Left ventricle myocardium superior (tissue), 1 donor: ENCODE data around the gene MTFR1L. TPM values are rescaled to one million over a fixed set of nuclear protein-coding genes. Genes with fewer than 3 reads are reported as not detected.

Experiments
- ATAC-seq: fragments of 200-7000 bp; cut with Tn5 transposase; one replicate; pipeline ENCODE4 v1.9.1; 2020; ENCODE audit warnings: mild to moderate bottlenecking, moderate library complexity
- DNase-seq: peaks from one replicate; pipeline ENCODE4 v3.0.0-alpha.2; 2020
- intact Hi-C: fragments of 100-400 bp; cut with micrococcal nuclease; formaldehyde crosslinking; loops from one replicate; pipeline ENCODE4 v1.11.0; 2022
- total RNA-seq: library from RNA; stranded (reverse); fragmentation: NEBNext Ultra II Directional; extraction: Animal tissue kit (Norgen Biotek cat#: 25700); gene quantifications from one replicate; pipeline ENCODE4 v1.2.1, GENCODE V29; 2021
- donor health status: DM: no; HTN: yes; CAD: no; lungs with severe emphysema.

Gene MTFR1L
- total RNA-seq, 1 donor from 2014 or later, result 227 TPM

- ATAC-seq, result no peak
Observed at GRCh38 chr1:25804244-25804963, 15.3 kb upstream of the MTFR1L start.

GRCh38 chr1:25804964-25805862 lies 14.5 kb upstream of the MTFR1L start:
- ATAC-seq (no peak), DNase-seq (no peak)
- intact Hi-C loops, result no loop called here

More at GRCh38 chr1:25804244-25804963, 15.3 kb upstream of the MTFR1L start:
- DNase-seq, result no peak
- intact Hi-C loops, result no loop called here

GRCh38 chr1:25805863-25806225 lies 13.9 kb upstream of the MTFR1L start:
- ATAC-seq, result peak; percentile 79
- intact Hi-C loops, result no loop called here
- peak; percentile 68 for DNase-seq

GRCh38 chr1:25806418-25806817 lies 13.3 kb upstream of the MTFR1L start:
- intact Hi-C loops, result no loop called here
- peak; percentile 19 for ATAC-seq
- DNase-seq, result peak; percentile 56

- peak; percentile 2 for ATAC-seq
- intact Hi-C loops, result no loop called here
Observed at GRCh38 chr1:25807480-25808390, 12.0 kb upstream of the MTFR1L start.

GRCh38 chr1:25808481-25809244 lies 11.1 kb upstream of the MTFR1L start:
- ATAC-seq (no peak), DNase-seq (no peak)
- intact Hi-C loops, result no loop called here

More at GRCh38 chr1:25807480-25808390, 12.0 kb upstream of the MTFR1L start:
- no peak for DNase-seq

- intact Hi-C loops, result no loop called here
- ATAC-seq, result no peak
- DNase-seq, result no peak
Observed at GRCh38 chr1:25809283-25809926, 10.3 kb upstream of the MTFR1L start.

- no peak for DNase-seq
Observed at GRCh38 chr1:25809929-25810328, 9.8 kb upstream of the MTFR1L start.

GRCh38 chr1:25810341-25811299 lies 9.1 kb upstream of the MTFR1L start:
- ATAC-seq, result peak; percentile 58
- intact Hi-C loops, result no loop called here
- DNase-seq, result peak; percentile 86

More at GRCh38 chr1:25809929-25810328, 9.8 kb upstream of the MTFR1L start:
- intact Hi-C loops, result no loop called here
- ATAC-seq, result no peak

GRCh38 chr1:25811384-25812082 lies 8.2 kb upstream of the MTFR1L start:
- intact Hi-C loops, result no loop called here
- DNase-seq, result no peak
- no peak for ATAC-seq

GRCh38 chr1:25813071-25813733 lies 6.6 kb upstream of the MTFR1L start:
- intact Hi-C loops, result no loop called here
- no peak for DNase-seq
- no peak for ATAC-seq

GRCh38 chr1:25813734-25814471 lies 5.9 kb upstream of the MTFR1L start:
- no peak for ATAC-seq
- intact Hi-C loops, result no loop called here
- no peak for DNase-seq

- ATAC-seq, result no peak
- intact Hi-C loops, result no loop called here
- DNase-seq, result no peak
Observed at GRCh38 chr1:25814549-25815087, 5.1 kb upstream of the MTFR1L start.

- ATAC-seq (no peak), DNase-seq (no peak)
- intact Hi-C loops, result no loop called here
Observed at GRCh38 chr1:25815208-25816111, 4.3 kb upstream of the MTFR1L start.
